AG10803 (cell line): ENCODE results near the gene TOR2A.

Source experiments
- DNase-seq: peaks from one replicate; pipeline ENCODE4 v3.0.0; 2010; ENCODE audit warnings: low read depth
- H3K4me3 ChIP-seq: 2 replicates; pipeline ENCODE4 v1.5.1; 2011; ENCODE audit warnings: mild to moderate bottlenecking, low read length, control low read depth
- CTCF ChIP-seq: conservative IDR thresholded peaks from 2 replicates; pipeline ENCODE4 v1.5.1; 2011; ENCODE audit warnings: mild to moderate bottlenecking, low read length, control low read depth, inconsistent platforms

Gene TOR2A

GRCh38 chr9:127772603-127773002 is 37.5 kb upstream of the TOR2A start:
- no peak for DNase-seq
- no peak for TF ChIP-seq CTCF

GRCh38 chr9:127771570-127772189 is 36.6 kb upstream of the TOR2A start:
- no peak for DNase-seq
- H3K4me3 ChIP-seq, result peak overlapping the region; percentile 56
- no peak for TF ChIP-seq CTCF

More at GRCh38 chr9:127772603-127773002, 37.5 kb upstream of the TOR2A start:
- H3K4me3 ChIP-seq, result no peak overlapping the region

GRCh38 chr9:127770905-127771569 is 35.9 kb upstream of the TOR2A start:
- peak; percentile 94 for DNase-seq
- no peak for TF ChIP-seq CTCF
- peak overlapping the region; percentile 56 for H3K4me3 ChIP-seq

- no peak overlapping the region for H3K4me3 ChIP-seq
- DNase-seq, result no peak
- no peak for TF ChIP-seq CTCF
Observed at GRCh38 chr9:127770583-127770904, 35.5 kb upstream of the TOR2A start.

- no peak for DNase-seq
- no peak overlapping the region for H3K4me3 ChIP-seq
- TF ChIP-seq CTCF, result no peak
Observed at GRCh38 chr9:127769929-127770582, 35.0 kb upstream of the TOR2A start.

GRCh38 chr9:127769101-127769500 is 34.0 kb upstream of the TOR2A start:
- TF ChIP-seq CTCF, result no peak
- no peak overlapping the region for H3K4me3 ChIP-seq
- no peak for DNase-seq

GRCh38 chr9:127768698-127769097 is 33.6 kb upstream of the TOR2A start:
- TF ChIP-seq CTCF, result no peak
- H3K4me3 ChIP-seq, result no peak overlapping the region
- DNase-seq, result no peak
